Stomach (tissue), 4 donors: ENCODE measurements around the gene TTC34.

Experiments
- EP300 ChIP-seq: sonication (generic); formaldehyde crosslinking; IDR thresholded peaks from one replicate; pipeline ENCODE4 v1.6.1; 2017; ENCODE audit warnings: antibody characterized with exemption
- POLR2A ChIP-seq, 4 donors: fragments of 450-650 bp; IDR thresholded peaks; one replicate each; pipeline ENCODE4 v1.6.1; 2016; ENCODE audit warnings: antibody characterized with exemption in 4 of 4, control low read depth in 2 of 4, mild to moderate bottlenecking in 1 of 4, moderate library complexity in 1 of 4
- POLR2AphosphoS5 ChIP-seq, 3 donors: sonication (generic); formaldehyde crosslinking; IDR thresholded peaks; one replicate each; pipeline ENCODE4 v1.6.1; 2016; ENCODE audit warnings: antibody characterized with exemption in 3 of 3
- TF ChIP-seq, protein P1 (sequence below), 7 experiments: fragments of 450-650 bp in 4 of 7; fragments of 200-600 bp in 3 of 7; sonication (generic) in 3 of 7; IDR thresholded peaks; one replicate each; pipeline ENCODE4 v1.5.1; 2016 to 2019; ENCODE audit warnings: antibody characterized with exemption in 7 of 7, control low read depth in 2 of 7, mild to moderate bottlenecking in 1 of 7

DNA sequence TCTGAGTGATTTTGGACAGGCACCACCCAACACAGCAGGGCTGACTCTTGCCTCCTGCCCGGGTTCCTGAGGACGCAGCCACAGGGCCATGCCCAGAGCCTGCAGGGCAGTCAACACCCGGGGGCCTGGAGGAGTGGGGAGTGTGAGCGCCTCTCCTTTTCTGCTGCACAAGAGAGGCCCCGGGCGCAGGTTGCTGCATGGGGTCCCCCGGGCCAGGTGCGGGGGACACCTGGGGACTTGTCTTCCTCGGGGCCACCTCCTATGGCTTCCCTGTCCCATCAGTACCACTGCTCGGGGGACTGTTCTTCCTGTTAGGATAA lies 6.9 kb upstream of the TTC34 start:
- TF ChIP-seq, protein P1, sequence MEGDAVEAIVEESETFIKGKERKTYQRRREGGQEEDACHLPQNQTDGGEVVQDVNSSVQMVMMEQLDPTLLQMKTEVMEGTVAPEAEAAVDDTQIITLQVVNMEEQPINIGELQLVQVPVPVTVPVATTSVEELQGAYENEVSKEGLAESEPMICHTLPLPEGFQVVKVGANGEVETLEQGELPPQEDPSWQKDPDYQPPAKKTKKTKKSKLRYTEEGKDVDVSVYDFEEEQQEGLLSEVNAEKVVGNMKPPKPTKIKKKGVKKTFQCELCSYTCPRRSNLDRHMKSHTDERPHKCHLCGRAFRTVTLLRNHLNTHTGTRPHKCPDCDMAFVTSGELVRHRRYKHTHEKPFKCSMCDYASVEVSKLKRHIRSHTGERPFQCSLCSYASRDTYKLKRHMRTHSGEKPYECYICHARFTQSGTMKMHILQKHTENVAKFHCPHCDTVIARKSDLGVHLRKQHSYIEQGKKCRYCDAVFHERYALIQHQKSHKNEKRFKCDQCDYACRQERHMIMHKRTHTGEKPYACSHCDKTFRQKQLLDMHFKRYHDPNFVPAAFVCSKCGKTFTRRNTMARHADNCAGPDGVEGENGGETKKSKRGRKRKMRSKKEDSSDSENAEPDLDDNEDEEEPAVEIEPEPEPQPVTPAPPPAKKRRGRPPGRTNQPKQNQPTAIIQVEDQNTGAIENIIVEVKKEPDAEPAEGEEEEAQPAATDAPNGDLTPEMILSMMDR (IDR thresholded peaks at IDR 0.05), result no peak
- TF ChIP-seq EP300 (no peak), POLR2A (IDR thresholded peaks at IDR 0.05) (no peak), POLR2AphosphoS5 (IDR thresholded peaks at IDR 0.05) (no peak)
